Choroid plexus epithelial cell (primary cell): Measurements from ENCODE around the gene ACTG2.

Source experiments
- DNase-seq: peaks from one replicate; pipeline ENCODE4 v3.0.0-alpha.2; 2010; ENCODE audit warnings: low read depth
- H3K4me3 ChIP-seq: 2 replicates; pipeline ENCODE4 v1.5.1; 2011; ENCODE audit warnings: low read depth, mild to moderate bottlenecking, control low read depth, low read length, moderate library complexity
- CTCF ChIP-seq: conservative IDR thresholded peaks from 2 replicates; pipeline ENCODE4 v1.5.1; 2011; ENCODE audit warnings: low read depth, mild to moderate bottlenecking, control low read depth, inconsistent platforms, low read length, moderate library complexity

ACTG2 gene

GRCh38 chr2:73920577-73921545 is 28.1 kb downstream of the ACTG2 start:
- peak; percentile 26 for DNase-seq
- peak; percentile 45 for TF ChIP-seq CTCF

GRCh38 chr2:73921581-73921980 is 28.8 kb downstream of the ACTG2 start:
- no peak overlapping the region for H3K4me3 ChIP-seq
- DNase-seq: no peak
- no peak for TF ChIP-seq CTCF

More at GRCh38 chr2:73920577-73921545, 28.1 kb downstream of the ACTG2 start:
- H3K4me3 ChIP-seq: no peak overlapping the region

GRCh38 chr2:73922681-73923080 is 29.9 kb downstream of the ACTG2 start:
- DNase-seq: no peak
- TF ChIP-seq CTCF: no peak
- H3K4me3 ChIP-seq: no peak overlapping the region

- no peak for DNase-seq
- H3K4me3 ChIP-seq: no peak overlapping the region
- no peak for TF ChIP-seq CTCF
Observed at GRCh38 chr2:73925033-73925704, 32.4 kb downstream of the ACTG2 start.

- TF ChIP-seq CTCF: no peak
- H3K4me3 ChIP-seq: peak overlapping the region; percentile 92
Observed at GRCh38 chr2:73925853-73926492, 33.2 kb downstream of the ACTG2 start.

GRCh38 chr2:73926493-73927327 is 33.9 kb downstream of the ACTG2 start, which contains the start of gene DGUOK:
TSS of gene DGUOK (plus strand) at chr2:73926880. CDS start at chr2:73926911, 31 bp downstream.
- no peak for TF ChIP-seq CTCF
- DNase-seq: peak; percentile 100
- H3K4me3 ChIP-seq: peak within 1 kb of the TSS; percentile 92

More at GRCh38 chr2:73925853-73926492, 33.2 kb downstream of the ACTG2 start:
- no peak for DNase-seq
